OCI-LY7 (cell line): ENCODE results near the gene OSBP2. TPM values are rescaled to one million over a fixed set of nuclear protein-coding genes. Genes with fewer than 3 reads are reported as not detected.

ENCODE experiments used
- BruUV-seq: library from RNA; stranded (reverse); fragments of 400-500 nt; replicated peaks from 2 replicates; lab custom pipeline; 2021; lab: Mats Ljungman, UMichigan
- CTCF ChIA-PET: fragments of 300-600 bp; sonication (Branson Sonifier 250); formaldehyde crosslinking; loops from one replicate; lab custom pipeline; 2022; ENCODE audit warnings: antibody characterized with exemption; ENCODE audit not compliant: unreplicated experiment; lab: Charles Lee
- POLR2A ChIA-PET: fragments of 300-600 bp; sonication (Branson Sonifier 250); formaldehyde crosslinking; loops from one replicate; lab custom pipeline; 2022; ENCODE audit warnings: antibody characterized with exemption; lab: Charles Lee
- DNase-seq: peaks from one replicate; pipeline ENCODE4 v3.0.0-alpha.2; 2015; ENCODE audit warnings: low spot score
- H2AFZ ChIP-seq: fragments of 200-600 bp; sonication (generic), shearing (Covaris generic); 2 replicates; pipeline ENCODE4 v1.6.1; 2014; ENCODE audit warnings: mild to moderate bottlenecking, antibody characterized with exemption, low read length, moderate library complexity
- H3K27ac ChIP-seq: fragments of 200-600 bp; sonication (generic); 2 replicates; pipeline ENCODE4 v1.5.1; 2014; ENCODE audit warnings: mixed run types, low read depth, mild to moderate bottlenecking, moderate library complexity, low read length, inconsistent platforms; ENCODE audit not compliant: poor library complexity, severe bottlenecking
- H3K36me3 ChIP-seq: fragments of 200-600 bp; sonication (generic); 2 replicates; pipeline ENCODE4 v1.6.1; 2014; ENCODE audit warnings: mild to moderate bottlenecking, antibody characterized with exemption, low read length, moderate library complexity, mixed read lengths; ENCODE audit not compliant: insufficient read depth
- H3K4me1 ChIP-seq: fragments of 200-600 bp; sonication (generic); 2 replicates; pipeline ENCODE4 v1.5.1; 2014; ENCODE audit warnings: mild to moderate bottlenecking, low read length; ENCODE audit not compliant: insufficient read depth, poor library complexity, severe bottlenecking
- H3K4me2 ChIP-seq: fragments of 200-600 bp; sonication (generic); 2 replicates; pipeline ENCODE4 v1.6.1; 2014; ENCODE audit warnings: mild to moderate bottlenecking, low read length
- H3K4me3 ChIP-seq: fragments of 200-600 bp; sonication (generic); 2 replicates; pipeline ENCODE4 v1.5.1; 2014; ENCODE audit warnings: mild to moderate bottlenecking, low read depth, low read length; ENCODE audit not compliant: poor library complexity, severe bottlenecking
- H3K79me2 ChIP-seq: fragments of 200-600 bp; sonication (generic); 2 replicates; pipeline ENCODE4 v1.6.1; 2016; ENCODE audit warnings: low read depth, mild to moderate bottlenecking, low read length, moderate library complexity, mixed read lengths; ENCODE audit not compliant: insufficient read depth
- H3K9me2 ChIP-seq: fragments of 200-600 bp; sonication (generic); 2 replicates; pipeline ENCODE4 v1.6.1; 2016; ENCODE audit warnings: mild to moderate bottlenecking, low read length, mixed read lengths; ENCODE audit not compliant: insufficient read depth
- H3K9me3 ChIP-seq: fragments of 200-600 bp; sonication (generic); 2 replicates; pipeline ENCODE4 v1.6.1; 2014; ENCODE audit warnings: mild to moderate bottlenecking, mixed run types, low read length, mixed read lengths
- H4K20me1 ChIP-seq: fragments of 200-600 bp; sonication (generic); 2 replicates; pipeline ENCODE4 v1.6.1; 2014; ENCODE audit warnings: mild to moderate bottlenecking, antibody characterized with exemption, low read length, moderate library complexity, mixed read lengths; ENCODE audit not compliant: insufficient read depth
- CTCF ChIP-seq: fragments of 200-600 bp; sonication (generic); conservative IDR thresholded peaks from 2 replicates; pipeline ENCODE4 v1.5.1; 2014; ENCODE audit warnings: mild to moderate bottlenecking, antibody characterized with exemption, low read length, moderate library complexity, mixed read lengths
- EZH2phosphoT487 ChIP-seq: fragments of 200-600 bp; sonication (generic); IDR thresholded peaks from 2 replicates; pipeline ENCODE4 v1.6.1; 2018; ENCODE audit warnings: low read depth, borderline replicate concordance, mild to moderate bottlenecking, mixed run types, antibody characterized with exemption, low read length, moderate library complexity, mixed read lengths
- intact Hi-C: fragments of 100-400 bp; cut with micrococcal nuclease; formaldehyde crosslinking; loops from one replicate; pipeline ENCODE4 v1.10.0; 2022; ENCODE audit not compliant: unreplicated experiment
- total RNA-seq, 2 experiments: library from RNA; depleted of rRNA in 1 of 2; stranded (reverse); fragments of >200 nt in 1 of 2; shearing (Covaris generic) in 1 of 2; gene quantifications; 2 replicates each; pipeline ENCODE4 v1.2.3, GENCODE V29; 2014 to 2022

The OSBP2 gene
- total RNA-seq, 2 experiments from 2014 or later, result 0.19 to 0.34 TPM

GRCh38 chr22:30691204-30691603 lies 3.5 kb upstream of the OSBP2 start:
- ChIA-PET POLR2A (interaction anchor here (0.6 kb wide), 1 partner anchor 1204 kb away, joined by 5 read pairs; no protein-coding TSS in a partner anchor), CTCF (no interaction called here)
- H2AFZ ChIP-seq, result no peak overlapping the region
- no peak for DNase-seq
- H3K4me2 ChIP-seq, result no peak overlapping the region
- H4K20me1 ChIP-seq, result no peaks in the 10 kb centered on the region
- H3K9me3 ChIP-seq, result no peaks in the 10 kb centered on the region
- H3K36me3 ChIP-seq, result no peaks in the 10 kb centered on the region
- no peak overlapping the region for H3K27ac ChIP-seq
- no peaks in the 10 kb centered on the region for H3K4me1 ChIP-seq
- TF ChIP-seq CTCF, result no peak
- TF ChIP-seq EZH2phosphoT487, result no peak
- intact Hi-C loops, result no loop called here
- no peaks in the 10 kb centered on the region for H3K9me2 ChIP-seq
- no TSS peak for BruUV-seq
- H3K79me2 ChIP-seq, result no peaks in the 10 kb centered on the region
- no peak overlapping the region for H3K4me3 ChIP-seq

GRCh38 chr22:30694171-30694639 lies 469 bp upstream of the OSBP2 start:
- no peak overlapping the region for H2AFZ ChIP-seq
- ChIA-PET CTCF (no interaction called here), POLR2A (no interaction called here)
- H3K79me2 ChIP-seq, result no peaks in the 10 kb centered on the region
- H3K4me3 ChIP-seq, result no peak overlapping the region
- H3K4me2 ChIP-seq, result peak overlapping the region; percentile 20; the same call in 1 of the 2 replicates
- no peak for DNase-seq
- no peak overlapping the region for H3K27ac ChIP-seq
- intact Hi-C loops, result no loop called here
- no peaks in the 10 kb centered on the region for H4K20me1 ChIP-seq
- no peaks in the 10 kb centered on the region for H3K9me3 ChIP-seq
- BruUV-seq, result no TSS peak
- TF ChIP-seq EZH2phosphoT487 (no peak), CTCF (no peak)
- H3K4me1 ChIP-seq, result no peaks in the 10 kb centered on the region
- H3K9me2 ChIP-seq, result no peaks in the 10 kb centered on the region
- H3K36me3 ChIP-seq, result no peaks in the 10 kb centered on the region

GRCh38 chr22:30695351-30695851 lies 727 bp downstream of the OSBP2 start:
- Histone ChIP-seq H3K4me3 (no peak overlapping the region), H3K36me3 (no peaks in the 10 kb centered on the region), H3K9me3 (no peaks in the 10 kb centered on the region), H3K79me2 (no peaks in the 10 kb centered on the region), H3K27ac (no peak overlapping the region), H2AFZ (no peak overlapping the region), H3K4me2 (no peak overlapping the region), H3K4me1 (no peaks in the 10 kb centered on the region), H3K9me2 (no peaks in the 10 kb centered on the region), H4K20me1 (no peaks in the 10 kb centered on the region)
- DNase-seq, result no peak
- ChIA-PET POLR2A (no interaction called here), CTCF (no interaction called here)
- intact Hi-C loops, result no loop called here
- no TSS peak for BruUV-seq
- TF ChIP-seq EZH2phosphoT487 (no peak), CTCF (no peak)
